GM19193 (cell line): ENCODE results near the gene CCDC88C.

Source experiments
- POLR2A ChIP-seq: IDR thresholded peaks from 4 replicates; pipeline ENCODE4 v1.6.1; 2011; ENCODE audit not compliant: insufficient read depth, insufficient read length; ENCODE audit errors: extremely low read depth

CCDC88C gene

DNA sequence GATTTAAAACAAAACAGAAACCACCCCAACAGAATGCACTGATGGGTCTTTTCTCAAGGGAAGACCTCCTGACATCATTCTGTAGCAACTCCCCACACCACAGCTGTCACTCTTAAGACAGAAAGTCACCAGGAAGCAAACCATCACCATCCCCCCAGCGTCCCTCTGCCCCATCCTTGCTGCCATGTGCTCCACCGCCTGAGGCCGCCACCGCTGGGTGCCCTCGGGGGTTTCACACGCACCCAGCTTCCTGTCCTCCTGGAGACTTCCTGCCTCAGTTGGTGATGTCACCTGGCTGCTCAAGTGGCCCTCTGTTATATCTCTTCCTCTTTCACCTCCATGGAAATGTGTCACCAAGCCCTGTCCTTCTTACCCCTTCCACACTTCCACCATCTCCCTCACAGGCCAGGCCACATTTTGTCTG is 101.8 kb downstream of the CCDC88C start:
- TF ChIP-seq POLR2A: no peak

DNA sequence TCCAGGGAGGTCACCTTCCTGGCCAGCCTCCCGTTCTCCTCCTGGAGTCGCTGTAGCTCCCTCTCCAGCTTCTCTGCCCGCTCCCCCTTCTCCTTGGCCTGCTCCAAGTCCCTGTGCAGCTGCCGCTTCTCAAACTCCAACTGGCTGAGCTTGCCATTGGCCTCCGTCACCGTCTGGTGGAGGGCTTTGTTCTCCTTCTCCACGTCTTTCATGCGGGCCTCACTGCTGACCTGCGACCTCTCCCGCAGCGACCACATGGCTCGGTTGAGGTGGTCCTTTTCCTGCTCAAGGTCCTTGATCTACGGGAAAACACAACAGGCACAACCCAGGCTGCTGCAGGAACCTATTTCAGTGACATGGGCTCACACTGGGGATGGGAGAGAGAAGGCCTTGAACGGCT is 103.8 kb downstream of the CCDC88C start:
- no peak for TF ChIP-seq POLR2A

DNA sequence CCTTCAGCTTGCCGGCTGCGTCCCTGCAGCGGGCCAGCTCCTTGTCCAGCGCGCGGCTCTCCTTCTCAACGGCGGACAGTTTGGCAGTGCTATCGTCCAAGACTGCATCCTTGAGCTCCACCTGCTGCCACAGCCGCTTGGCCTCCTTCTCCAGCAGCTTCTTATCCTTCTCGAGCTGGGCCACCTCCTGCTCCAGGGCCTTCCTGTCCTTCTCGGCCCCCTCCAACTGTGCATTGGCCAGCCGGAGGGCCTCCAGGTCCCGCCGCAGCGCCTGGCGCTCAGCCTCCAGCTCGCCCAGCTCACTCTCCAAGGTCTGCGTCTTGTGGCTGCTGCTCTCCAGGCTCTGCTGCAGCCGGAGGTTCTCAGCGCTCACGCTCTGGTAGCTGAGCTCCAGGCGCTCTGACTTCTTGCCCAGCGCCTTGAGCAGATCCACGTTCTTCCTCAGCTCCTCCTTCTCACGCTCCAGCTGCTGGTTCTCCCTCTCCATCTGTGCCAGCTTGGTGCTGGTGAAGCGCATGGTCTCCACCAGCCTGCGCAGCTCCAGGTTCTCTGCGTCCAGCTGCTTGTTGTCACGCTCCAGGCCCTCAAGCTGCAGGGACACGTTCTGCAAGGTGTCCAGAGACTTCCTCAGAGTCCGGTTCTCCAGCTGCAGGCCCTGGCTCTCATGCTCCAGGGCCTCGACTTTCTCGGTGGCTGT is 104.3 kb downstream of the CCDC88C start:
- no peak for TF ChIP-seq POLR2A

DNA sequence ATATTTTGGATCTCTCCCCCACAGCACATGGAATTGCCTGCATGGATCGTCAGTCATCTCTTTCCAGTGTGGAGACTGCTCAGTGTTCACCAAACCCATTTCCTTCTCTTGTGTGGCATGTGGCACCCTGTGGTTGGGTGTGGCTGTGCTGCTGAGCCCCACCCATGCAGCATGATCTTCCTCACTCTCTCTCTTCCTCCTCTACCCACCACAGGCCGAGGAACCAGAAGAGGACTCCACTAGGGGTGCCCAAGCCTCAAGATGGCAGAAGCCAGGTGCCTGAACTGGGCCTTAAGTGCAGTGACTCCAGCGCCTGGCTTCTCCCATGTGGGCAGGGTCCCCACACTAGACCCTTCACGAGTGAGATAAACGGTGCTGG is 106.3 kb downstream of the CCDC88C start:
- TF ChIP-seq POLR2A: no peak

DNA sequence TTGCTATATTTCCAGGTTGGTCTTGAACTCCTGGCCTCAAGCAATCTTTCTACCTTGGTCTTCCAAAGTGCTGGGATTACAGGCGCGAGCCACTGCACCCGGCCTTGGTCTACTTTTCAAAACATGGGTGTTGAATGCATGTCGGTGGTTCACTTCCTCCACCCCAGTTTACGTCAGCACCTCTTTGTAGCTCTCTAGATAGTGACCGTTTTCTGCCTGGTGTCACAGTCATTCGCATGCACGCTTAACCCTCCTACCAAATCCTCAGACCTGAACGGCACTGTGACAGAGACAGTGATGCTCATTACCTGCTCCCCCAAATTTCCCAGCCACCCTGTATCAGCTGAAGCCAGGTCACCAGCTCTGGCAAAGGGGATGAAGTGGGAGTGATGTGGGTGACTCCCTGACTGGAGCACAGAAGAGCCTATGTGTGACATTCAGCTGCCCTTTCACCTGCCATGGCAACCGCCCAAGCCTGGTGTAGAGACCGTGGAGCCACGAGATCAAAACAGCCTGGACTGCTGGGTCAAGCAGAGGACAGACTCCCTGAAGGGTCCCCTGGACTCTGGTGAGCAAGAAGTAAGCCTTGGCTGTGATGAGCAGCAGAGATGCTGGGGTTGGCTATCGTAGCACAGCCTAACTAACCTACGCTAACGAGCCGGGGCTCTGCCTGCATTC is 106.9 kb downstream of the CCDC88C start:
- TF ChIP-seq POLR2A: no peak

DNA sequence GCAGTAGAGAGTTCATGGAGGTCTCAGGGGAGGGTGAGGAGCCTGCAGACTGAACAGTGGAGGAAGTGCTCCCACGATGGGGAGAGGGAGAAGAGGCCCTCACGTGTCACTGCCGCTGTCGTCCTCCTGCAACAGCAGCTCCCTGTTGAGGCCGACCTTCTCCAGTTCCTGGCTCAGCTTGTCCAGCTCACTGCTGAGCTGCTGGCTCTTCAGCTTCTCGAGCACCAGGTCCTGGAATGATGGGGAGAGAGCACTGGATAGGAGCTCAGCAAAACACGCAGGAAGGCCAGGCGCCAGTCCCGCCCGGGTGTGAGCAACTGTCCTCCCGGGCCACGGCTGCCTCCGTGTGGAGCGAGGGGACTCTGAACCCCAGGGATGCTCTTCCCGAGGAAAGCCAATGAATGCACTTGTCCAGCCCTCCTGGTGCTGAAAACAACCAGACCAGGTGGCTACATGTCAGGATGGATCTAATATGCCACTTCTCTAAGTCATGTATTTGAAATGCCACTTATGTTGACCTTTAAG is 107.8 kb downstream of the CCDC88C start:
- no peak for TF ChIP-seq POLR2A

DNA sequence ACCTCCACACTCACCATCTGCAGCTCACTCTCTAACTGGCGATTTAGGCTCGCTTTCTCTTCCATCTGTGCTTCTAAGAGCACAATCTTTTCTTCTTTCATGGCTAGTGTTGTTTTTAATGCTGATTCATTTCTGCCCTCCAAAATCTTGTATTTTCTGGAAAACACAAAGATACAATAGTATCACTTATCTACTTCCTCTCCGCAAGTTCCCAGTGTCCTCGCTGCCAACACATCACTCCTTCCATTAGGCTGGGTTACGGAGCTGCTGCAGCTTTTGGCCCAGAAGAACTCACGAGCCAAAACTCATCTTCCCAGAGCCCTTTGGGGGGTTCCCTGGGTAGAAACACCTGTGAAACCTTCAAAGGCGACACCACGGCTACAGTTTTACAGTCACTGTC is 109.3 kb downstream of the CCDC88C start:
- no peak for TF ChIP-seq POLR2A

DNA sequence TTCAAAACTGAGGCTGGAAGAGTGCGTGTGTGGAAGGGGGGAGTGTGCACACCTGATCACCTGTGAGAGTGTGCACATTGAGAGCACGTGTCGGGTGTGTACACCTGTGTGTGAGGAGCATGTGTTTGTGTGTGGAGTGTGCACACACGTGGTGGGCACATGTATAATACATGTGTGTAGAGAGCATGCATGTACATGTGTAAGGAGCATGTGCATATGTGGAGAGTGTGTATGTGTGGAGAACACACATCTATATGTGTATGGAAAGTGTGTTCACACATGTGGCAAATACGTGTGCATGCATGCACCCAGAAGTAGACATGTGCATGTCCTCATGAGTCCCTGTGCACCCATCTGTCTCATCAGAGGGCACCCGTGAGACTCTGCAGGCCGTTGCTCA is 110.0 kb downstream of the CCDC88C start:
- TF ChIP-seq POLR2A: no peak

DNA sequence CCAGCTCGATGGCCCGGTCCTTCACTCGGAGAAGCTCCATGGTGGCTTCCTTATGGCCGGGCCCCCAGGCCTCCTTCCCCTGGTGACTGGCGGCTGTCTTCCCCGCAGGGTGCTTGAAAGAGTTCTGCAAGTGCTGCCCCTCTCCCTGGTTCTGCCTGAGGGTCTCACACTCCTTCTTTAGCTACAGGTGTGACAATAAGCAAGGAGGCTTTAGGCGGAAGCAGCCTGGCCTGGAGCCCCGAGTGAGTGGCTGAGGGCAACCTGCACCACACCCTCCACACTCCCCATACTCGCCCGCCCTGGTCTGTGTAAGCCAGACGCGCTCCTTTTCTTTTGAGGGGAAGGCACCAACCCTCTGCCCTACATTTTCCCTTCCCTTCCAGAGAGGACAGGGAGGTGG is 110.6 kb downstream of the CCDC88C start:
- TF ChIP-seq POLR2A: no peak

DNA sequence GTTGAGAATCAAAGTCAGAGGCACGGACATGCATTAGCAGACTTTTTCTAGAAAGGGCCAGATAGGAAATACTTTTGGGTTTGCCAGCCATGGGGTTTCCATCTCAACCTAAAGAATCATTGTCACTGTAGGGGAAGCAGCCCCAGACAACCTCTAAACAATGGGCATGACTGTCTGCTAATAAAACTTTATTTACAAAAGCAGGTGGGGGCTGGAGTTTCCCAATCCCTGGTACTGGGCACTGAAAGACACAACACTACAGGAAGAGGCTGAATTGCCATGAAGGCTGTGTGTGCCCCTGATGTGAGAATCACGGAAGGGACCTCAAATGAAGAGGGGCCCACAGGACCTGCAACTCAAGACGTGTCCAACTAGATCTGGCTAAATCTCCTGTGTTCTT is 111.1 kb downstream of the CCDC88C start:
- TF ChIP-seq POLR2A: no peak

DNA sequence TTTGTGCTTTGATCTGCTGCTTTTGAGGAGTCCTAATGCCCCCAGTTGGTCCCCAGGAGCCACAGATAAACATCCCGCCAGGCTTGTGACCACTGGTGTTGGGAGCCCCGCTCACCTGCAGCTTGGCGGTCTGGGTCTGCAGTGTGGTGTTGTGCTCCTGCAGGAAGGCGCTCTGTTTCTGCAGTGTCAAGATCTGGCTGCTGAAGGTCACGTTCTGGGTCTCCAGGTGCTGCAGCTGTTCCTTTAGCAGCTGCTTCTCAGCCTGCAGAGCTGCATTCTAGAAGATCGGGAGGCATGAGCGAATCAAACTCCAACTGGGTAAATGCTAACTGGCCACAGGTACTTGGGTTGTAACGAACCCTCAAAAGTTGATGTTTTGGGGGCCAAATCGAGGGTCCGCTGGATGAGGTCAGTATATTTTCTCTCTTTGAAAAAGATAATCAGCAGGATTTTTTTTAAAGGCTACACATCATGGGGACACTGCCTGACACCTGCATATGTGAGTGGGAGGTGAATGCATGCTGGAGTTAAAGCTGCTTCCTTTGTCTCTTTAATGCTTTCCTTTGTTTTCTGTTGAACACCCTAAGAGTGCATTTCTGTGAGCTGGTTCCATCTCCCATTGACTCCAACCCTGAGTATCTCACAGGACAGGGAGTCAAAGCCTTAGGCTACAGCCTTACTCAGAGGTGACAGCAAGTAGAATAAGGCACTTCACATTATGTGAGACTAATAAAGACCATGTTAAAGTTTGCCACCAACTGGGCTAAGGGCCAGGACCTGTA is 111.8 kb downstream of the CCDC88C start:
- TF ChIP-seq POLR2A: no peak

DNA sequence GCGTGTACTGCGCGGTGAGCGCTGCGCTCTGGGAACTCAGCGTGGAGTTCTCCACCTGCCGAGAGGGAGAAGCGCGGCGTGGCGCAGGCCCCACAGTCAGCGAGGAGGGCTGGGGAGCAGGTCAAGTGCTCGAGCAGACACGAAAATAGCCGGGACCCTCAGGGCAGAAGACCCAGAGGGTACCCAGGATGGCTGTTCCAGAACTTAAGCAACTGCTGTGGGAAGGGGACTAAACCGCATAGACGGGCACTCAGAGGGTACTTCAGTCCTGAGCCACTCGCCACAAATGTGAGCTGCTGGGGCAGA is 113.7 kb downstream of the CCDC88C start:
- TF ChIP-seq POLR2A: no peak

DNA sequence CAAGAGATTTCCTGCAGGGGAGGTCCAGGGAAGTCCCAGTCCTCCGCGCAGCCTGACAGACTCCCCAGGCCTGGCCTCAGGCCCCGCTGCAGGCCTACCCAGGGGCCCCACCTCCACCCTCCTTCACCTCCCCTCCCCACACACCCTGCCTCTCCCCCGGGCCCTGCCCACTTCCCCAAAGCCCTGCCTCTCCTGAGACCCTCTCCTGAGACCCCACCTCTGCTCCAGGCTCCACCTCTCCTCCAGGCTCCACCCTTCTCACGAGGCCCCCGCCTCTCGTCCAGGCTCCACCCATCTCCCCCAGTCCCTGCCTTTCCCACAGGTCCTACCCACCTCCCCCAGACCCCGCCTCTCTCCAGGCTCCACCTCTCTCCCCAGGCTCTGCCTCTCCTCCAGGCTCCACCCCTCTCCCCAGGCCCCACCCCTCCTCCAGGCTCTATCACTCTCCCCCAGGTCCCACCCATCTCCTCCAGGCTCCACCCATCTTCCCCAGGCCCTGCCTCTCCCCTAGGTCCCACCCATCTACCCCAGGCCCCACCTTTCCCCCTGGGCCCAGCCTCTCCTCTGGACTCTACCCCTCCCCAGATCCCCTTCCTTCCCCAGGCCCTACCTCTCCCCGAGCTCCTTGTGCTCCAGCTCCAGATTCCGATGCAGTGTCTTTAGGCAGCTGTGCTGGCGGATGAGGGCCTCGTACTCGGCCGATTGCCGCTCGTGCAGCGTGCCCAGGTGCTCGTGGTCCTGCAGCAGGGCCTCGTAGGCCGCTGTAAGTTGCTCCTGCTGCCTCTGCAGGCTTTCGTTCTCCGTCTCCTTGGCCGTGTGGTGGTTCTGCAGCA is 114.3 kb downstream of the CCDC88C start:
- TF ChIP-seq POLR2A: no peak

DNA sequence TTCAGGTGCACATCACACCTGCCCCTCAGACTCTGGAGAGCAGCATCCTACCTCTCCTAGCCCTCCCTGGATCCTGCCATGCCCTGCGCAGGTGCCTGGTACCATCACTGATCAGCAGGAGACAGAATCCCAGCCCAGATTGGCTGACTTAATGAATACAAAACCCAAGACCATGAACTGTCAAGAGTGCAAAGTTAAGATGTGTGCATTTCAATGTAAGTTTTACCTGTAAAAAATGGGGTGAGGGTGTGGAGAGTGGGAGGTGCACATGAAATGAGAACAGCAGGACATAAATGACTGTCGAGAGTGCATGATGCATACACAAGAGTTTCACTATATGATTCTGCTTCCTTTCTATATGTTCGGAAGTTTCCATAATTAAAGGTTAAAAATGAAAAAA is 115.2 kb downstream of the CCDC88C start:
- TF ChIP-seq POLR2A: no peak

DNA sequence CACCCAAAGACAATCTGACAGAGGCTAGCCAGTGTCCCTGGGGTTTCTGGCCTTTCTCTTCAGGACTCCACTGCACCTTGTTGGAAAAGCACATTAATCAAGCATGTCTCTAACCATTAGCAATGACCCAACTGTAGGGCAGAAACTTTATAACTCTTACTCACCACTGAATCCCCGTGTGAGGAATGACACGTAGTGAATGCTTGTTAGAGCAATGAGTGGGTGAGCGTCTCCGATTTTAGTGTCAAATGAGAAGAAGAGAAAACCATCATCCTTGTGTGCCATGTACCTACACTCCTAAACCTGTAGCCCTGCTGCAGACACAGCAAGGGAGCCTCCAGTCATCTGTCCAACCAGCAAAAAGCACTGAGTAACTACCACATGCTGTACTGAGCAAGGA is 116.7 kb downstream of the CCDC88C start:
- TF ChIP-seq POLR2A: no peak
